ENCODE results near the gene NOX5.

GRCh38 chr15:69016021-69016595 lies 1.6 kb downstream of the NOX5 start:
- TF ChIP-seq CTCF (IDR thresholded peaks at IDR 0.05 in 2 of 3, conservative IDR thresholded peaks at IDR 0.05 in 1 of 3; ENCODE audit: control insufficient read depth in 2 of 3, extremely low read depth in 1 of 3, insufficient read depth in 1 of 3, low read depth in 3 of 3, low read length in 3 of 3) (no peak), KDM1A (IDR thresholded peaks at IDR 0.05; ENCODE audit: borderline replicate concordance) (no peak), NFYB (IDR thresholded peaks at IDR 0.05; ENCODE audit: insufficient read depth, low read depth, low read length) (no peak), BHLHE40 (IDR thresholded peaks at IDR 0.05; ENCODE audit: borderline replicate concordance in 1 of 2, low read depth in 2 of 2, low read length in 1 of 2) (no peak)
